ENCODE measurements around the gene CD300H. TPM values are rescaled to one million over a fixed set of nuclear protein-coding genes. Genes with fewer than 3 reads are reported as not detected.
A peak's percentile ranks its signal among the peaks of the same experiment; 100 is the strongest.
"Not testable (repeated sequence)": the region's sequence is repeated elsewhere in the genome, so short reads cannot be mapped to it uniquely, and the experiment has no call there.

CD300H gene
- polyA plus RNA-seq, 5 donors = 0.30 to 0.48 (median 0.34) TPM; not detected in 2

GRCh38 chr17:74527081-74527480 lies 40.2 kb downstream of the CD300H start:
- DNase-seq = no peak

- DNase-seq = no peak
Observed at GRCh38 chr17:74526681-74527080, 40.6 kb downstream of the CD300H start.

GRCh38 chr17:74525781-74526288 lies 41.5 kb downstream of the CD300H start:
- no peak for DNase-seq

- DNase-seq = no peak
Observed at GRCh38 chr17:74525465-74525725, 41.9 kb downstream of the CD300H start.

GRCh38 chr17:74524653-74525464 lies 42.5 kb downstream of the CD300H start:
- DNase-seq = no peak

GRCh38 chr17:74523308-74523707 lies 44.0 kb downstream of the CD300H start:
- DNase-seq = no peak

- DNase-seq = no peak
Observed at GRCh38 chr17:74522381-74523105, 44.8 kb downstream of the CD300H start.

GRCh38 chr17:74521701-74522201 lies 45.6 kb downstream of the CD300H start:
- DNase-seq = no peak

GRCh38 chr17:74520790-74521480 lies 46.4 kb downstream of the CD300H start:
- DNase-seq = no peak

GRCh38 chr17:74520016-74520434 lies 47.3 kb downstream of the CD300H start:
- DNase-seq = no peak

GRCh38 chr17:74518413-74518981 lies 48.8 kb downstream of the CD300H start:
- DNase-seq = not testable (repeated sequence)

- DNase-seq = no peak
Observed at GRCh38 chr17:74516561-74517328, 50.6 kb downstream of the CD300H start.

- no peak for DNase-seq
Observed at GRCh38 chr17:74515941-74516340, 51.4 kb downstream of the CD300H start.

- DNase-seq = peak in 1 of 2 donors; percentile 36
Observed at GRCh38 chr17:74514632-74515334, 52.5 kb downstream of the CD300H start.

- peak; percentile 13 to 31 for DNase-seq
Observed at GRCh38 chr17:74513987-74514631, 53.2 kb downstream of the CD300H start.

- no peak for DNase-seq
Observed at GRCh38 chr17:74512624-74513091, 54.7 kb downstream of the CD300H start.

- DNase-seq = no peak
Observed at GRCh38 chr17:74512036-74512435, 55.3 kb downstream of the CD300H start.

Data from right lung (tissue), 5 donors.